Measurements from ENCODE around the gene TJP1. TPM values are rescaled to one million over a fixed set of nuclear protein-coding genes. Genes with fewer than 3 reads are reported as not detected.

TJP1 gene
- total RNA-seq, 1 experiment from 2014 or later: 159 TPM

DNA sequence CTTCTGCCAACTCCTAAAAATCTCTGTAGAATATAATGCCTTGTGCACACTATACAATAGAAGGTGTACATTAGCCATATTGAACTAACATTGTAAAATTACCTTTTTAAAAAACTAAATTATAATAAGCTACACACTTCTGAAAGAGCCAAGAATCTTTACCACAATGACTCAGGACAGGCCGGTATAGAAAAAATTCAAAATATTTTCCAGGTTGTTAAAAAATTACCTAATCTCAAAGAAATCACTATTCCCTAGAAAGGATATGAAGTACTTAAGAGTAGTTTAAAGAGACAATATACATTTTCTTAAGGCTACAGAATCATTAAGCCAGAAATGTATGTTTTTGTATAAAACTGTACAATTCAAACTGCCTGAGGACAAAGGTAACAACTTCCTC lies 48.5 kb downstream of the TJP1 start:
- H3K4me1 ChIP-seq (replicated peaks; ENCODE audit: insufficient read depth): 0 out of 2 replicates have a peak, but pooled peaks cover 5% of the 10 kb centered on the region
- TF ChIP-seq EZH2 (IDR thresholded peaks at IDR 0.05; ENCODE audit: low read depth) (no peak), CTCF (conservative IDR thresholded peaks at IDR 0.05) (no peak)
- no TSS peak for BruUV-seq (replicated peaks)
- H4K20me1 ChIP-seq (ENCODE audit: insufficient read depth): peaks cover 24% of the 10 kb centered on the region
- CTCF ChIA-PET: no interaction called here
- H2AFZ ChIP-seq: no peak overlapping the region
- POLR2A ChIA-PET (ENCODE audit: unreplicated experiment): interaction anchor here (0.7 kb wide), 1 partner anchor 47 kb away, joined by 3 read pairs; no protein-coding TSS in a partner anchor
- H3K36me3 ChIP-seq (ENCODE audit: low read depth): peaks cover 4% of the 10 kb centered on the region; the same call in 1 of the 2 replicates
- no peak overlapping the region for H3K4me3 ChIP-seq
- H3K27me3 ChIP-seq (ENCODE audit: insufficient read depth, low read depth): no peaks in the 10 kb centered on the region
- no peak overlapping the region for H3K4me2 ChIP-seq
- no peaks in the 10 kb centered on the region for H3K9me3 ChIP-seq (ENCODE audit: insufficient read depth, low read depth)
- no peaks in the 10 kb centered on the region for H3K9me2 ChIP-seq (ENCODE audit: insufficient read depth)
- DNase-seq: no peak
- intact Hi-C loops (cut with micrococcal nuclease; ENCODE audit: unreplicated experiment): no loop called here
- peaks cover 9% of the 10 kb centered on the region; the same call in 1 of the 2 replicates for H3F3A ChIP-seq (ENCODE audit: insufficient read depth, low read depth)
- H3K79me2 ChIP-seq (ENCODE audit: low read depth): peaks cover 60% of the 10 kb centered on the region
- H3K27ac ChIP-seq: 0 out of 2 replicates have a peak overlapping the region, but pooled peaks have one; percentile 9

- POLR2A ChIA-PET (ENCODE audit: unreplicated experiment): no interaction called here
- no peak for TF ChIP-seq CTCF (conservative IDR thresholded peaks at IDR 0.05)
- no peak for TF ChIP-seq EZH2 (IDR thresholded peaks at IDR 0.05; ENCODE audit: low read depth)
These were observed 49.3 kb downstream of the TJP1 start for GRCh38 chr15:29773000-29773399.

GRCh38 chr15:29770796-29771195 lies 51.5 kb downstream of the TJP1 start:
- H3K36me3 ChIP-seq (ENCODE audit: low read depth): peaks cover 4% of the 10 kb centered on the region; the same call in 1 of the 2 replicates
- no peak overlapping the region for H2AFZ ChIP-seq
- no peak for DNase-seq
- H3F3A ChIP-seq (ENCODE audit: insufficient read depth, low read depth): peaks cover 13% of the 10 kb centered on the region; the same call in 1 of the 2 replicates
- TF ChIP-seq CTCF (conservative IDR thresholded peaks at IDR 0.05) (no peak), EZH2 (IDR thresholded peaks at IDR 0.05; ENCODE audit: low read depth) (no peak)
- H3K27ac ChIP-seq: no peak overlapping the region
- no peak overlapping the region for H3K4me3 ChIP-seq
- no peaks in the 10 kb centered on the region for H3K9me3 ChIP-seq (ENCODE audit: insufficient read depth, low read depth)
- no peaks in the 10 kb centered on the region for H3K9me2 ChIP-seq (ENCODE audit: insufficient read depth)
- peaks cover 15% of the 10 kb centered on the region; the same call in 1 of the 2 replicates for H4K20me1 ChIP-seq (ENCODE audit: insufficient read depth)
- 0 out of 2 replicates have a peak, but pooled peaks cover 5% of the 10 kb centered on the region for H3K4me1 ChIP-seq (replicated peaks; ENCODE audit: insufficient read depth)
- no TSS peak for BruUV-seq (replicated peaks)
- POLR2A ChIA-PET (ENCODE audit: unreplicated experiment): interaction anchor here (0.6 kb wide), 1 partner anchor 49 kb away, joined by 5 read pairs; no protein-coding TSS in a partner anchor
- H3K27me3 ChIP-seq (ENCODE audit: insufficient read depth, low read depth): no peaks in the 10 kb centered on the region
- intact Hi-C loops (cut with micrococcal nuclease; ENCODE audit: unreplicated experiment): no loop called here
- H3K4me2 ChIP-seq: no peak overlapping the region
- CTCF ChIA-PET: no interaction called here
- peaks cover 33% of the 10 kb centered on the region for H3K79me2 ChIP-seq (ENCODE audit: low read depth)

More at GRCh38 chr15:29773000-29773399, 49.3 kb downstream of the TJP1 start:
- peaks cover 9% of the 10 kb centered on the region; the same call in 1 of the 2 replicates for H3F3A ChIP-seq (ENCODE audit: insufficient read depth, low read depth)
- no peaks in the 10 kb centered on the region for H3K27me3 ChIP-seq (ENCODE audit: insufficient read depth, low read depth)
- no peaks in the 10 kb centered on the region for H3K9me3 ChIP-seq (ENCODE audit: insufficient read depth, low read depth)
- H4K20me1 ChIP-seq (ENCODE audit: insufficient read depth): peaks cover 24% of the 10 kb centered on the region
- H3K79me2 ChIP-seq (ENCODE audit: low read depth): peaks cover 52% of the 10 kb centered on the region
- no peak overlapping the region for H3K27ac ChIP-seq
- intact Hi-C loops (cut with micrococcal nuclease; ENCODE audit: unreplicated experiment): no loop called here
- no peak overlapping the region for H3K4me2 ChIP-seq
- BruUV-seq (replicated peaks): no TSS peak
- peaks cover 4% of the 10 kb centered on the region; the same call in 1 of the 2 replicates for H3K36me3 ChIP-seq (ENCODE audit: low read depth)
- H2AFZ ChIP-seq: no peak overlapping the region
- H3K9me2 ChIP-seq (ENCODE audit: insufficient read depth): no peaks in the 10 kb centered on the region
- H3K4me3 ChIP-seq: no peak overlapping the region
- 0 out of 2 replicates have a peak, but pooled peaks cover 5% of the 10 kb centered on the region for H3K4me1 ChIP-seq (replicated peaks; ENCODE audit: insufficient read depth)
- DNase-seq: no peak
- CTCF ChIA-PET: no interaction called here

All from PC-9 (cell line).